HG03457 (cell line): ENCODE results near the gene GSDME.

ENCODE experiments used
- ATAC-seq: cut with Tn5 transposase; IDR thresholded peaks from one replicate; pipeline ENCODE4 v1.9.1; 2021; ENCODE audit warnings: moderate number of reproducible peaks; ENCODE audit not compliant: unreplicated experiment

Gene GSDME

DNA sequence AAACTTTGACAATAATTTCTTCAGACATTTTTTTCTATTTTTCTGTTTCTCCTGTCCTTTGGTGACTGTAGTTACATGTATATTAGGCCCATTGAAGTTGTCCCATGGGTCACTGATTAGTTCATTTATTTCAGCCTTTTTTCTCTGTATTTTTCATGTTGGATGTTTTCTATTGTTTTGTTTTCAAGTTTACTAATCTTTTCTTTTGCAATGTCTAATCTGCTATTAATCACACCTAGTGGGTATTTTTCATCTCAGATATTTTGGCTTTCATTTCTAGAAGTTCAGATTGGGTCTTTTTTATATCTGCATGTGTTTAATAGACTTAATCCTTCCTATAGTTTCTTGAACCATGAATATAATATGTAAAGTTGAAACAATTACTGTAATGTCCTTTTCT lies 99.3 kb downstream of the GSDME start:
- ATAC-seq: no peak

DNA sequence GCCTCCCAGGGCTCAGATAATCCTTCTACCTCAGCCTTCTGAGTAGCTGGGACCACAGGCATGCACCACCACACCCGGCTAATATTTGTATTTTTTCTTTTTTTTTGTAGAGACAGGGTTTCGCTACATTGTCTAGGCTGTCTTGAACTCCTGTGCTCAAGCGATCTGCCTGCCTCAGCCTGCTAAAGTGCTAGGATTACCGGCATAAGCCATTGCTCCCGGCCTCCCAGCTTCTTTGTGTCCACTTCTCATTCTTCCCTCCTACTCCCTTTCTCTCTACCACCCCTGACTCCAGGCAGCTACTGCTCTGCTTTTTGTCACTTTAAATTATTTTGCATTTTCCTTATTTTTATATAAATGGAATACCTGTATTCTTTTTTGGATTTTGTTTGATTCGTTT lies 100.7 kb downstream of the GSDME start:
- no peak for ATAC-seq

DNA sequence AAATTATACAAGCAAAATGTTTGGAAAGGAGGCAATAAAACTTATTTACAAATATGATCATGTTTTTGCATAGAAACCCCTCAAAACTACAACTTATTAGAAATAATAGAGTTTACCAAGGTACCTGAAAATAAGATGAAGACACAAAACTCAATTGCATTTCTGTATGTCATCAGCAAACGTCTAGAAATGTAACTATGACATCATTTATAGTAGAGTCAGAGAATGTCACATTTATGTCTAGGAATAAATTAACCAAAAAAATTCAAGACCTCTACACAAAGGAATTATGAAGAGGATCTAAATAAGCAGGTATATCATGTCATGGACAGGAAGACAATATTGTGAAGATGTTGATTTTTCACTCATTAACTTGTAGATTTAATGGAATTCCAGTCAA lies 103.0 kb downstream of the GSDME start:
- ATAC-seq: no peak

DNA sequence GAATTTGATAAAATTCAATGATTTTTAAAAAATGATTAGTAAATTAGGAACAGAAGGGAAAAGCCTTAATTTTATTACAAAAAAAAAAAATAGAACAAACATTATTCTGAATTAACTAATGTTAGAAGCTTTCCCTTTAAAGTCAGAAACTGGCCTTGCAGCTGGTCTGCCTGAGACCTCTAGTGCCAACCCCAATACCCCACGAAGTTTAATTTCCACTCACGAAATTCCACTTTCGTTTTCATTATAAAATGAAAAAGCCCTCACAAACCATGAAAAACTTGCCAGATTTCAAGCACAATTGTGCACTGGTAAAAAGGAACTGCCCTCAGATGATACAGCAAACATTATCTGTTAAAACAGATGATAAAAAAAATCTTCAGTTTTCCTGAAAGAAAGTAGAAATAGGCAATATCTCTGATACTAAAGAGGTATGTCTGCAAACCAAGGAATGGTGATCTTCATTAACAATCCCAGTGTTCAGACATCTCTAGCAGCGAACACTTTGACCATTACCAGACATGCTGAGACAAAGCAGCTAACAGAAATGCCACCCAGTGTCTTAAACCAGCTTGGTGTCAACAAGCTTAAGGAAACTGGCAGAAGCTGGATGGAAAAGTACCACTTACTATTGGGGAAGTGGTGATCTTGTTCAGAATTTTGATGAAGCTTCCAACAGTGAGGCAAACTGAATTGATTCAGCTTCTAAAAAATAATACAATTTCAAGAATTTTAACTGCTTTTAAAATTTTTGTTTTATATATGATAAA lies 103.8 kb downstream of the GSDME start:
- ATAC-seq: no peak

DNA sequence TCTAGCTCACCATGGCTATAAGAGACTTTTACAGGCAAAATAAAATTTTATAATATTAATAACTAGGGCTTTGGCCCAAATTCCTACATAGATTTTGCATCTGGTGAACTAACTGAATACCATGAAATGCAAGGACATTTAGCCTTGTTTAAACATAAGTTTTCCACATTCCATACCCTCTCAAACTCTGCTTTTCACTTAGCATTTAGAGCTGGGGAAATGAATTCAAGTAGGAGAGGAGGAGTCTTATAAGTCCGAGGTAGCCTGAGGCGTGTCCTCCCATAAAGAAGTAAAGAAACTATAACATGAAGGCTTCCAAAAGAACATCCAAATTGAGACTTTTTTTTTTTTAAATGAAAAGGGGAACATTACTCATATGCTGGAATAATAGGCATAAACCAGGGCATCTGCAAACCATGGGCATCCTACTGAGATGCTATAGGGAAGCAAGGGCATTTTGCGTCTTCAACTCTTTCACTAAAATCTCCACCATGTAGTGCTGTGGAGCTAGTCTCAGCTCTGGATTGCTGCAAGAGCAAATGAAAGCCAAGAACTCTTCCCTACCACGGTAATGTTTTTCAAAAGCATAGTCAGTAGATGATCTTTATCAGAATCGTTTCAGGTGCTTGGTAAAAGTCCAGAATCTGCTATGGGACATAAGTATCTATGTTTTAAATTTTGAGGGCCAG lies 104.9 kb downstream of the GSDME start:
- no peak for ATAC-seq
